IMR-90 (cell line): ENCODE measurements around the gene ABHD2. TPM values are rescaled to one million over a fixed set of nuclear protein-coding genes. Genes with fewer than 3 reads are reported as not detected.

ENCODE experiments used
- ATAC-seq: fragments of 200-7000 bp; cut with Tn5 transposase; 2 replicates; pipeline ENCODE4 v1.9.1; 2020; ENCODE audit warnings: low read depth, mild to moderate bottlenecking, moderate library complexity
- BruUV-seq: library from RNA; stranded (reverse); fragments of 400-500 nt; replicated peaks from 2 replicates; lab custom pipeline; 2021; lab: Mats Ljungman, UMichigan
- CTCF ChIA-PET: fragments of 300-600 bp; formaldehyde crosslinking; extraction: SDS; loops from one replicate; lab custom pipeline; 2021; ENCODE audit warnings: antibody characterized with exemption; lab: Yijun Ruan, JAX
- POLR2A ChIA-PET: fragments of 300-600 bp; sonication (Branson Sonifier 250); formaldehyde crosslinking; loops from one replicate; lab custom pipeline; 2022; ENCODE audit warnings: antibody characterized with exemption; ENCODE audit not compliant: unreplicated experiment; lab: Charles Lee
- DNase-seq: peaks from one replicate; pipeline ENCODE4 v3.0.0; 2013
- H2AFZ ChIP-seq: replicated peaks from 2 replicates; pipeline ENCODE3; 2013; ENCODE audit warnings: low read length, mild to moderate bottlenecking; ENCODE audit not compliant: poor library complexity
- H2AK5ac ChIP-seq: 2 replicates; pipeline ENCODE4 v1.6.1; 2013; ENCODE audit warnings: low read depth, low read length, inconsistent platforms
- H2AK9ac ChIP-seq: replicated peaks from 2 replicates; pipeline ENCODE3; 2013; ENCODE audit warnings: mild to moderate bottlenecking, low read depth, low read length, moderate library complexity; ENCODE audit not compliant: poor library complexity
- H2BK120ac ChIP-seq: 2 replicates; pipeline ENCODE4 v1.6.1; 2013; ENCODE audit warnings: low read depth, low read length, inconsistent platforms
- H2BK15ac ChIP-seq: 3 replicates; pipeline ENCODE4 v1.6.1; 2013; ENCODE audit warnings: low read depth, low read length, inconsistent platforms
- H2BK20ac ChIP-seq: 2 replicates; pipeline ENCODE4 v1.6.1; 2013; ENCODE audit warnings: low read depth, mild to moderate bottlenecking, inconsistent platforms, low read length, moderate library complexity
- H2BK5ac ChIP-seq: 2 replicates; pipeline ENCODE4 v1.6.1; 2013; ENCODE audit warnings: mild to moderate bottlenecking, low read depth, low read length, inconsistent platforms; ENCODE audit not compliant: poor library complexity, severe bottlenecking
- H3K14ac ChIP-seq: replicated peaks from 2 replicates; pipeline ENCODE4 v1.6.1; 2013; ENCODE audit warnings: low read depth, low read length, inconsistent platforms
- H3K18ac ChIP-seq: 2 replicates; pipeline ENCODE4 v1.6.1; 2013; ENCODE audit warnings: low read depth, low read length, control low read depth
- H3K23ac ChIP-seq: 2 replicates; pipeline ENCODE4 v1.6.1; 2013; ENCODE audit warnings: low read depth, low read length, inconsistent platforms
- H3K27ac ChIP-seq: 2 replicates; pipeline ENCODE4 v1.5.1; 2013; ENCODE audit warnings: mild to moderate bottlenecking, control low read depth, low read length; ENCODE audit not compliant: insufficient read depth
- H3K27me3 ChIP-seq: 2 replicates; pipeline ENCODE4 v1.6.1; 2013; ENCODE audit warnings: low read length; ENCODE audit not compliant: control insufficient read depth, insufficient read depth
- H3K36me3 ChIP-seq: 2 replicates; pipeline ENCODE4 v1.6.1; 2013; ENCODE audit warnings: low read length, mixed read lengths; ENCODE audit not compliant: control insufficient read depth, insufficient read depth
- H3K4ac ChIP-seq: 2 replicates; pipeline ENCODE4 v1.6.1; 2013; ENCODE audit warnings: low read depth, low read length, inconsistent platforms
- H3K4me1 ChIP-seq: 2 replicates; pipeline ENCODE4 v1.6.1; 2013; ENCODE audit warnings: low read length, mixed read lengths; ENCODE audit not compliant: control insufficient read depth, insufficient read depth
- H3K4me2 ChIP-seq: 2 replicates; pipeline ENCODE4 v1.6.1; 2013; ENCODE audit warnings: low read depth, mild to moderate bottlenecking, control low read depth, low read length, moderate library complexity
- H3K4me3 ChIP-seq: 2 replicates; pipeline ENCODE4 v1.5.1; 2013; ENCODE audit warnings: low read depth, mild to moderate bottlenecking, control low read depth, low read length, moderate library complexity; ENCODE audit not compliant: insufficient read depth
- H3K56ac ChIP-seq: 2 replicates; pipeline ENCODE4 v1.6.1; 2013; ENCODE audit warnings: low read length, inconsistent platforms; ENCODE audit not compliant: insufficient read depth; ENCODE audit errors: extremely low read depth
- H3K79me1 ChIP-seq, 2 experiments: 2 replicates each; pipeline ENCODE4 v1.6.1; 2013; ENCODE audit warnings: low read length in 2 of 2, inconsistent platforms in 1 of 2, low read depth in 1 of 2
- H3K9ac ChIP-seq: 2 replicates; pipeline ENCODE4 v1.6.1; 2013; ENCODE audit warnings: low read depth, low read length, control low read depth
- H3K9me1 ChIP-seq: 2 replicates; pipeline ENCODE4 v1.6.1; 2013; ENCODE audit warnings: low read length, inconsistent platforms; ENCODE audit not compliant: insufficient read depth
- H3K9me3 ChIP-seq: 2 replicates; pipeline ENCODE4 v1.6.1; 2013; ENCODE audit warnings: low read length; ENCODE audit not compliant: control insufficient read depth, insufficient read depth
- H4K20me1 ChIP-seq: 2 replicates; pipeline ENCODE4 v1.6.1; 2013; ENCODE audit warnings: low read length, inconsistent platforms; ENCODE audit not compliant: insufficient read depth
- H4K5ac ChIP-seq: 2 replicates; pipeline ENCODE4 v1.6.1; 2013; ENCODE audit warnings: mild to moderate bottlenecking, low read depth, low read length, control low read depth
- H4K8ac ChIP-seq, 2 experiments: 2 replicates each; pipeline ENCODE4 v1.6.1; 2013; ENCODE audit warnings: low read depth in 2 of 2, low read length in 2 of 2, control low read depth in 1 of 2, inconsistent platforms in 1 of 2
- H4K91ac ChIP-seq: 2 replicates; pipeline ENCODE4 v1.6.1; 2013; ENCODE audit warnings: low read depth, low read length, inconsistent platforms; ENCODE audit not compliant: insufficient read depth
- BHLHE40 ChIP-seq: fragments of 150-350 bp; IDR thresholded peaks from 2 replicates; pipeline ENCODE4 v1.6.1; 2016; ENCODE audit warnings: mild to moderate bottlenecking, low read depth, low read length
- CEBPB ChIP-seq: IDR thresholded peaks from 2 replicates; pipeline ENCODE4 v1.6.1; 2012; ENCODE audit warnings: low read depth, low read length, improper control_type of control experiment
- CTCF ChIP-seq: conservative IDR thresholded peaks from 2 replicates; pipeline ENCODE4 v1.5.1; 2012; ENCODE audit warnings: mild to moderate bottlenecking, low read depth, low read length, improper control_type of control experiment
- FOS ChIP-seq: fragments of 150-350 bp; IDR thresholded peaks from 2 replicates; pipeline ENCODE4 v1.6.1; 2016; ENCODE audit warnings: low read depth, low read length
- MAFK ChIP-seq: IDR thresholded peaks from 2 replicates; pipeline ENCODE4 v1.6.1; 2012; ENCODE audit warnings: low read depth, low read length, improper control_type of control experiment
- MAZ ChIP-seq: IDR thresholded peaks from 2 replicates; pipeline ENCODE4 v1.6.1; 2012; ENCODE audit warnings: low read depth, mild to moderate bottlenecking, low read length, improper control_type of control experiment, moderate library complexity, borderline replicate concordance
- MXI1 ChIP-seq: IDR thresholded peaks from 2 replicates; pipeline ENCODE4 v1.6.1; 2012; ENCODE audit warnings: low read depth, mild to moderate bottlenecking, low read length, moderate library complexity, borderline replicate concordance
- NFE2L2 ChIP-seq: fragments of 150-350 bp; IDR thresholded peaks from 2 replicates; pipeline ENCODE4 v1.6.1; 2016; ENCODE audit warnings: low read depth, mild to moderate bottlenecking, low read length
- RCOR1 ChIP-seq: IDR thresholded peaks from 2 replicates; pipeline ENCODE4 v1.6.1; 2012; ENCODE audit warnings: mild to moderate bottlenecking, low read length, improper control_type of control experiment; ENCODE audit not compliant: insufficient replicate concordance
- WGBS, 2 experiments: methylation state at CpG; one replicate each; pipeline versions ENCODE4 v1.1.5 to v1.1.7; 2013; ENCODE audit warnings: missing lambda C conversion rate in 2 of 2; ENCODE audit not compliant: insufficient read length in 1 of 2; ENCODE audit errors: extremely low coverage in 2 of 2; 5-methylcytosine and 5-hydroxymethylcytosine counted together
- dilution Hi-C: fragments of 300-500 bp; cut with HindIII; formaldehyde crosslinking; loops from one replicate; pipeline ENCODE4 v1.14.3; 2018; ENCODE audit warnings: low sequenced_read_pairs; ENCODE audit not compliant: unreplicated experiment
- in situ Hi-C: fragments of 300-500 bp; cut with MboI; formaldehyde crosslinking; loops from 3 replicates; pipeline ENCODE4 v1.14.3; 2019; ENCODE audit warnings: low sequenced_read_pairs, inconsistent platforms, mixed read lengths
- intact Hi-C: fragments of 100-400 bp; cut with micrococcal nuclease; formaldehyde crosslinking; loops from 2 replicates; pipeline ENCODE4 v1.10.0; 2022
- polyA plus RNA-seq, 3 experiments: library from polyadenylated mRNA; depleted of rRNA; stranded (reverse); fragments of >200 nt; gene quantifications; 2 replicates each; pipeline ENCODE4 v1.2.3, GENCODE V29; 2012; ENCODE audit warnings: low replicate concordance in 1 of 3
- total RNA-seq: library from RNA; depleted of rRNA; stranded (reverse); fragments of >200 nt; gene quantifications from 2 replicates; pipeline ENCODE4 v1.2.3, GENCODE V29; 2012

ABHD2 gene
- total and polyA plus RNA-seq, 2 of the 4 experiments (the other 2 are of a cell fraction): 31.2 to 62.9 TPM

GRCh38 chr15:89101302-89102193, 13.3 kb downstream of the ABHD2 start:
- H4K5ac ChIP-seq: peak overlapping the region; percentile 21; the same call in 1 of the 2 replicates
- ChIA-PET POLR2A (no interaction called here), CTCF (interaction anchor here (0.6 to 0.7 kb wide), 3 partner anchors 10 to 1536 kb away, joined by 3 to 4 read pairs (median 3); no protein-coding TSS in a partner anchor)
- H3K9me3 ChIP-seq: no peaks in the 10 kb centered on the region
- no peaks in the 10 kb centered on the region for H3K27me3 ChIP-seq
- H4K8ac ChIP-seq: peak overlapping the region in 1 of 2 experiments; percentile 81
- TF ChIP-seq NFE2L2 (no peak), BHLHE40 (peak; percentile 47; the same call in 1 of the 2 replicates), RCOR1 (peak; percentile 67), MAFK (0 out of 2 replicates have a peak, but pooled peaks have one; percentile 8), MXI1 (0 out of 2 replicates have a peak, but pooled peaks have one; percentile 13), CTCF (no peak), FOS (peak; percentile 93), MAZ (peak; percentile 81; the same call in 1 of the 2 replicates), CEBPB (peak; percentile 39; the same call in 1 of the 2 replicates)
- H2BK5ac ChIP-seq: peak overlapping the region; percentile 85
- H2AK9ac ChIP-seq: peak overlapping the region; percentile 84
- peaks cover 49% of the 10 kb centered on the region for H3K4me1 ChIP-seq
- 0 out of 2 replicates have a peak, but pooled peaks cover 3% of the 10 kb centered on the region for H3K36me3 ChIP-seq
- H3K18ac ChIP-seq: peak overlapping the region; percentile 53; the same call in 1 of the 2 replicates
- H4K91ac ChIP-seq: peak overlapping the region; percentile 92
- intact Hi-C loops (no loop called here), dilution Hi-C loops (no loop called here), in situ Hi-C loops (no loop called here)
- H3K4me3 ChIP-seq: no peak overlapping the region
- H3K4ac ChIP-seq: peak overlapping the region; percentile 82
- H2AFZ ChIP-seq: peak overlapping the region; percentile 35
- BruUV-seq: no TSS peak
- WGBS, 2 experiments: 7% methylated on average over 4 of the region's 8 CpGs; no CpG with 5 or more reads in 1 of the 2 experiments
- H2BK15ac ChIP-seq: peak overlapping the region; percentile 90
- DNase-seq: peak; percentile 100
- peaks cover 48 to 73% of the 10 kb centered on the region in 2 experiments for H3K79me1 ChIP-seq
- H2BK120ac ChIP-seq: peak overlapping the region; percentile 99
- H2AK5ac ChIP-seq: peak overlapping the region; percentile 96
- peak overlapping the region; percentile 98; the same call in 1 of the 2 replicates for H2BK20ac ChIP-seq
- peak overlapping the region; percentile 66 for H3K27ac ChIP-seq
- H3K23ac ChIP-seq: peak overlapping the region; percentile 37; the same call in 1 of the 2 replicates
- H3K56ac ChIP-seq: peak overlapping the region; percentile 63
- peaks cover 50% of the 10 kb centered on the region for H3K9me1 ChIP-seq
- peak overlapping the region; percentile 66 for H3K4me2 ChIP-seq
- no peak overlapping the region for H3K9ac ChIP-seq
- H4K20me1 ChIP-seq: peaks cover 3% of the 10 kb centered on the region; the same call in 1 of the 2 replicates
- ATAC-seq: peak; percentile 72
- H3K14ac ChIP-seq: peak overlapping the region; percentile 50; the same call in 1 of the 2 replicates
